Measurements from ENCODE around the gene AJUBA. TPM values are rescaled to one million over a fixed set of nuclear protein-coding genes. Genes with fewer than 3 reads are reported as not detected.
"Not testable (repeated sequence)": the region's sequence is repeated elsewhere in the genome, so short reads cannot be mapped to it uniquely, and the experiment has no call there.

The AJUBA gene
- total RNA-seq, 1 donor from 2014 or later, result 33.1 TPM

GRCh38 chr14:23009483-23009938 is 27.2 kb upstream of the AJUBA start:
- Mint-ChIP-seq H3K27ac (ENCODE audit: unreplicated experiment) (peak overlapping the region; percentile 91), H3K27me3 (ENCODE audit: low read depth) (no peaks in the 10 kb centered on the region), H3K4me3 (peak overlapping the region; percentile 86), H3K4me1 (peaks cover 50% of the 10 kb centered on the region), H3K36me3 (ENCODE audit: low read depth) (no peaks in the 10 kb centered on the region), H3K9me3 (peaks cover 2% of the 10 kb centered on the region)
- DNase-seq (ENCODE audit: low read depth, low spot score), result no peak
- TF ChIP-seq, protein P1, sequence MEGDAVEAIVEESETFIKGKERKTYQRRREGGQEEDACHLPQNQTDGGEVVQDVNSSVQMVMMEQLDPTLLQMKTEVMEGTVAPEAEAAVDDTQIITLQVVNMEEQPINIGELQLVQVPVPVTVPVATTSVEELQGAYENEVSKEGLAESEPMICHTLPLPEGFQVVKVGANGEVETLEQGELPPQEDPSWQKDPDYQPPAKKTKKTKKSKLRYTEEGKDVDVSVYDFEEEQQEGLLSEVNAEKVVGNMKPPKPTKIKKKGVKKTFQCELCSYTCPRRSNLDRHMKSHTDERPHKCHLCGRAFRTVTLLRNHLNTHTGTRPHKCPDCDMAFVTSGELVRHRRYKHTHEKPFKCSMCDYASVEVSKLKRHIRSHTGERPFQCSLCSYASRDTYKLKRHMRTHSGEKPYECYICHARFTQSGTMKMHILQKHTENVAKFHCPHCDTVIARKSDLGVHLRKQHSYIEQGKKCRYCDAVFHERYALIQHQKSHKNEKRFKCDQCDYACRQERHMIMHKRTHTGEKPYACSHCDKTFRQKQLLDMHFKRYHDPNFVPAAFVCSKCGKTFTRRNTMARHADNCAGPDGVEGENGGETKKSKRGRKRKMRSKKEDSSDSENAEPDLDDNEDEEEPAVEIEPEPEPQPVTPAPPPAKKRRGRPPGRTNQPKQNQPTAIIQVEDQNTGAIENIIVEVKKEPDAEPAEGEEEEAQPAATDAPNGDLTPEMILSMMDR (conservative IDR thresholded peaks at IDR 0.05), result no peak

- H3K4me3 Mint-ChIP-seq, result peak overlapping the region; percentile 39
- no peaks in the 10 kb centered on the region for H3K27me3 Mint-ChIP-seq (ENCODE audit: low read depth)
- no peaks in the 10 kb centered on the region for H3K36me3 Mint-ChIP-seq (ENCODE audit: low read depth)
- H3K27ac Mint-ChIP-seq (ENCODE audit: unreplicated experiment), result no peak overlapping the region
- H3K4me1 Mint-ChIP-seq, result peaks cover 50% of the 10 kb centered on the region
- DNase-seq (ENCODE audit: low read depth, low spot score), result no peak
- peaks cover 2% of the 10 kb centered on the region for H3K9me3 Mint-ChIP-seq
- TF ChIP-seq, protein P1 (conservative IDR thresholded peaks at IDR 0.05), result no peak
These were observed 26.5 kb upstream of the AJUBA start for GRCh38 chr14:23008831-23009230.

GRCh38 chr14:23006544-23007419 is 24.4 kb upstream of the AJUBA start:
- H3K4me1 Mint-ChIP-seq, result peaks cover 50% of the 10 kb centered on the region
- peak overlapping the region; percentile 93 for H3K4me3 Mint-ChIP-seq
- no peaks in the 10 kb centered on the region for H3K27me3 Mint-ChIP-seq (ENCODE audit: low read depth)
- TF ChIP-seq, protein P1 (conservative IDR thresholded peaks at IDR 0.05), result peak; percentile 31
- peak; percentile 93 for DNase-seq (ENCODE audit: low read depth, low spot score)
- peak overlapping the region; percentile 99 for H3K27ac Mint-ChIP-seq (ENCODE audit: unreplicated experiment)
- H3K36me3 Mint-ChIP-seq (ENCODE audit: low read depth), result no peaks in the 10 kb centered on the region
- peaks cover 2% of the 10 kb centered on the region for H3K9me3 Mint-ChIP-seq

DNA sequence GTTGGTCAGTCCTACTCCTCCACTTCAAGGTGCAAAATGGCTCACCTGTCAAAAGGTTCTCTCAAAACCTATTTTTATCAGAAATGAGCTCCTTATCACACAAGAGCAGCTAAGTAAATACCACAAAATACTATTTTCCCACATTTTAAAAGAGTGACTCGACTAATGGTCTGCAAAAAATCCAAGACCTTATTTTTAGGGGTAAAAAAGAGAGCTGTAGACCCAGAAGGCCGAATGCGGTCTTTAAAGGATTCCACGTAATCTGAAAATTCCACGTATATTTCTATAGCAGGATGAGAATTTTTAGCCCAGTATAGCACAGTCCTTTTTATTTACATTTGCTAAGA is 23.8 kb upstream of the AJUBA start:
- peak overlapping the region; percentile 97 for H3K27ac Mint-ChIP-seq (ENCODE audit: unreplicated experiment)
- no peaks in the 10 kb centered on the region for H3K27me3 Mint-ChIP-seq (ENCODE audit: low read depth)
- H3K36me3 Mint-ChIP-seq (ENCODE audit: low read depth), result no peaks in the 10 kb centered on the region
- H3K4me3 Mint-ChIP-seq, result peak overlapping the region; percentile 93
- peaks cover 46% of the 10 kb centered on the region for H3K4me1 Mint-ChIP-seq
- DNase-seq (ENCODE audit: low read depth, low spot score), result no peak
- peaks cover 2% of the 10 kb centered on the region for H3K9me3 Mint-ChIP-seq
- TF ChIP-seq, protein P1 (conservative IDR thresholded peaks at IDR 0.05), result no peak

DNA sequence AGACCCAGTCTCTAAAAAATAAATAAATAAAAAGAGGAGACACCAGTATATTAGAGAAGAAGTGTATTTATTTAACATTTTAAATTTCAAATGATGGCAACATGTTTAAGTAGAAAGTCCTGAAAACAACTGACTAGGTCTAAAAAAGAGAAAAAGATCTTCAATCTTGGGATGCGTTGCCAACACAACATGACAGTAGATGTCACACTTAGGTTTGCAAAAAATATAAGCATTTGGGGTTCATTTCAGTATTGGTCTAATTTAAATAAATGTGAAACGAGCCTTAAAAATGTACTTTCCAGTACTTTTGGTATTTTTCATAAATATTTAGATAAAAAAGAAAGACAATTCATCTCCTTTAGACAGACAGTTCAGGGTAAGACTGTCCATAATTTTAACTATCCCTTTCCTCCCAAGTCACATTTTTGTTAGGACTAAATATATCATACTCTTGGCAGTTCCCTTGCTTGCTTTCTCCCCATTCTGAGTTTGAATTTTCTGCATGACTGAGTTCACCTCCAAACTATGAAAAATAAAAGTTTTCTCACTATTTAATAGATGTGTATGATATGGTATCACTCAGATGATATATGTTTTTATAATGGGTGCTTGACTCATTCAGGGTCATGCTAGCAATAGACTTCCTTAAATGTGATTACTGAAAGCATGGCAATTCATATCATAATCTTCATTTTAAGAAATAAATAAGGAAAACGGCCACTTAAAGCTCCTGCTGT is 23.3 kb upstream of the AJUBA start:
- TF ChIP-seq, protein P1 (conservative IDR thresholded peaks at IDR 0.05), result no peak
- H3K4me3 Mint-ChIP-seq, result peak overlapping the region; percentile 93
- DNase-seq (ENCODE audit: low read depth, low spot score), result no peak
- H3K27ac Mint-ChIP-seq (ENCODE audit: unreplicated experiment), result no peak overlapping the region
- no peaks in the 10 kb centered on the region for H3K27me3 Mint-ChIP-seq (ENCODE audit: low read depth)
- H3K9me3 Mint-ChIP-seq, result peaks cover 2% of the 10 kb centered on the region
- no peaks in the 10 kb centered on the region for H3K36me3 Mint-ChIP-seq (ENCODE audit: low read depth)
- peaks cover 46% of the 10 kb centered on the region for H3K4me1 Mint-ChIP-seq

- peaks cover 34% of the 10 kb centered on the region for H3K4me1 Mint-ChIP-seq
- peak overlapping the region; percentile 12 for H3K27ac Mint-ChIP-seq (ENCODE audit: unreplicated experiment)
- not testable (repeated sequence) for H3K36me3 Mint-ChIP-seq (ENCODE audit: low read depth); DNase-seq (ENCODE audit: low read depth, low spot score); H3K9me3 Mint-ChIP-seq; H3K27me3 Mint-ChIP-seq (ENCODE audit: low read depth)
- H3K4me3 Mint-ChIP-seq, result peak overlapping the region; percentile 80
These were observed 21.9 kb upstream of the AJUBA start for GRCh38 chr14:23004274-23004673.

Data from neural crest cell (in vitro differentiated cells).